Ammon's horn (tissue), 1 donor: ENCODE results near the gene PASK.
A peak's percentile ranks its signal among the peaks of the same experiment; 100 is the strongest.
"Not testable (repeated sequence)": the region's sequence is repeated elsewhere in the genome, so short reads cannot be mapped to it uniquely, and the experiment has no call there.

Source experiments
- DNase-seq: peaks from one replicate; pipeline ENCODE4 v3.0.0-alpha.2; 2016; ENCODE audit warnings: low spot score

PASK gene

GRCh38 chr2:241123816-241124536, 25.3 kb downstream of the PASK start:
- DNase-seq, result peak; percentile 71

- no peak for DNase-seq
Measured at GRCh38 chr2:241122376-241123002, 26.8 kb downstream of the PASK start.

- no peak for DNase-seq
Measured at GRCh38 chr2:241121008-241121407, 28.3 kb downstream of the PASK start.

- DNase-seq, result no peak
Measured at GRCh38 chr2:241120440-241120839, 28.8 kb downstream of the PASK start.

GRCh38 chr2:241118737-241119505, 30.4 kb downstream of the PASK start:
- DNase-seq, result no peak

GRCh38 chr2:241116606-241117560, 32.4 kb downstream of the PASK start:
- no peak for DNase-seq

GRCh38 chr2:241115361-241115760, 33.9 kb downstream of the PASK start:
- DNase-seq, result no peak

- DNase-seq, result no peak
Measured at GRCh38 chr2:241114836-241115235, 34.4 kb downstream of the PASK start.

GRCh38 chr2:241112592-241112991, 36.7 kb downstream of the PASK start:
- no peak for DNase-seq

- no peak for DNase-seq
Measured at GRCh38 chr2:241112046-241112445, 37.2 kb downstream of the PASK start.

GRCh38 chr2:241111440-241111805, 37.8 kb downstream of the PASK start:
- no peak for DNase-seq

GRCh38 chr2:241110607-241111439, 38.4 kb downstream of the PASK start:
- no peak for DNase-seq

- no peak for DNase-seq
Measured at GRCh38 chr2:241110089-241110606, 39.1 kb downstream of the PASK start.

- DNase-seq, result no peak
Measured at GRCh38 chr2:241109210-241110088, 39.8 kb downstream of the PASK start.

GRCh38 chr2:241108271-241109209, 40.7 kb downstream of the PASK start:
- no peak for DNase-seq

GRCh38 chr2:241107031-241107783, 42.1 kb downstream of the PASK start:
- no peak for DNase-seq

GRCh38 chr2:241105641-241106040, 43.6 kb downstream of the PASK start:
- no peak for DNase-seq

GRCh38 chr2:241104611-241105010, 44.7 kb downstream of the PASK start:
- not testable (repeated sequence) for DNase-seq
